ENCODE data around the gene STK10. TPM values are rescaled to one million over a fixed set of nuclear protein-coding genes. Genes with fewer than 3 reads are reported as not detected.
A peak's percentile ranks its signal among the peaks of the same experiment; 100 is the strongest.

STK10 gene
- total RNA-seq, 1 donor, result 27.1 TPM

DNA sequence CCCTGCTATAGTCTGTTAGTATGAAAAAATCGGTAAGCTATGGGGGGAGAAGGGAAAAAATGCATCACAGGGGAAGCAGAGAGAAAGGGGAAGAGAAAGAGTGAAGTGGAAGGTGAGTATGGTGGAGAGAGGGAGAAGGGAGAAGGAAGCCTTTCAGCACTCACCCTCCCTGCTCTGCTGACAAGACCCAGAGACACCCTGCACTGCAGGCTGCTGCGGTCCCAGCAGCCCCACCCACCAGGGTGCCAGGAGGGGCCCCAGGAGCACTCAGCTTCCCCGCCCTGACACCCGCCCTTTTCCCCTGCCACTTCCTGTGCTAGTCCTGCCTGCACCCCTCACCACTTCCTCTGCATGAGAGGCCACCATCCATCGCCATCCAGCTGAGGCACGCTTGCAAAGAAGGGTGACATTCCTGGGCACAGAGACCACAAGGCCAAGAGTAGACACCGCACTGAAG lies 12.7 kb downstream of the STK10 start:
- Histone ChIP-seq H3K27ac (ENCODE audit: low read depth, low read length) (no peak overlapping the region), H2AFZ (ENCODE audit: low read length) (no peak overlapping the region), H3K4me1 (ENCODE audit: insufficient read depth, low read length) (peaks cover 37% of the 10 kb centered on the region), H4K20me1 (ENCODE audit: insufficient read depth, low read length) (peaks cover 36% of the 10 kb centered on the region), H3K27me3 (ENCODE audit: insufficient read depth, low read length) (no peaks in the 10 kb centered on the region), H3K79me2 (ENCODE audit: insufficient read depth, low read length) (peaks cover 77% of the 10 kb centered on the region), H3K36me3 (ENCODE audit: insufficient read depth, low read length) (peaks cover 5% of the 10 kb centered on the region), H3K4me2 (ENCODE audit: insufficient read depth, low read length) (no peak overlapping the region), H3K4me3 (ENCODE audit: insufficient read depth, low read length) (no peak overlapping the region), H3K9me3 (ENCODE audit: low read depth, low read length) (no peaks in the 10 kb centered on the region)
- DNase-seq (ENCODE audit: insufficient read length, low spot score, missing footprints), result no peak
- TF ChIP-seq, protein P1, sequence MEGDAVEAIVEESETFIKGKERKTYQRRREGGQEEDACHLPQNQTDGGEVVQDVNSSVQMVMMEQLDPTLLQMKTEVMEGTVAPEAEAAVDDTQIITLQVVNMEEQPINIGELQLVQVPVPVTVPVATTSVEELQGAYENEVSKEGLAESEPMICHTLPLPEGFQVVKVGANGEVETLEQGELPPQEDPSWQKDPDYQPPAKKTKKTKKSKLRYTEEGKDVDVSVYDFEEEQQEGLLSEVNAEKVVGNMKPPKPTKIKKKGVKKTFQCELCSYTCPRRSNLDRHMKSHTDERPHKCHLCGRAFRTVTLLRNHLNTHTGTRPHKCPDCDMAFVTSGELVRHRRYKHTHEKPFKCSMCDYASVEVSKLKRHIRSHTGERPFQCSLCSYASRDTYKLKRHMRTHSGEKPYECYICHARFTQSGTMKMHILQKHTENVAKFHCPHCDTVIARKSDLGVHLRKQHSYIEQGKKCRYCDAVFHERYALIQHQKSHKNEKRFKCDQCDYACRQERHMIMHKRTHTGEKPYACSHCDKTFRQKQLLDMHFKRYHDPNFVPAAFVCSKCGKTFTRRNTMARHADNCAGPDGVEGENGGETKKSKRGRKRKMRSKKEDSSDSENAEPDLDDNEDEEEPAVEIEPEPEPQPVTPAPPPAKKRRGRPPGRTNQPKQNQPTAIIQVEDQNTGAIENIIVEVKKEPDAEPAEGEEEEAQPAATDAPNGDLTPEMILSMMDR (IDR thresholded peaks at IDR 0.05; ENCODE audit: extremely low read depth, low read depth, low read length), result no peak

DNA sequence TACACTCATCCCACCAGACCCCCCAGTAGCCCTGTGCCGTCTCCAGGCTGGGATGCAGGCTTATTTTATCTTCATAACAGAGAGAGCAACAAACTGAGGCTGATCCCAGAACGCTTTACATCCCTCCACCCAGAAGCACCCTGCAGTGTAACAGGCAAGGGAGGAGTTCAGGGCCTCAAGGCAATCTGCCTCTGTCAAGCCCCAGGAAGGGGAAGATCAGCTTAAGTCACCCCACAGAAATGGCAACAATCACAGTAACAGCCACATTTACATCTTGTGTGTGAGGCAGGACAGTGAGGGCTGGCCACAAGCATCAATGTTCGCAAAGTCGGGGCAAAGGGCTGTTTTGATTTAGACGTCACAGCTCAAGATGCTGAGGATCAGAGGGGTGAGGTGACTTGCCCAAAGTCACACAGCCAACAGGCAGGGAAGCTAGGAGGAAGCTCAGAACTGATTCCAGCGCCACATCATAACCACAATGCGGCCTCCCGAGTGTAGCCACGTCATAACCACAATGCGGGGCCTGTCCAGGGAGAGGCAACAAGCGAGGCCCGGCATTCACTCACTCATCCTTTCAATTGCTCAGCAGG lies 14.4 kb downstream of the STK10 start:
- Histone ChIP-seq H3K4me1 (ENCODE audit: insufficient read depth, low read length) (peaks cover 24% of the 10 kb centered on the region), H2AFZ (ENCODE audit: low read length) (no peak overlapping the region), H3K27me3 (ENCODE audit: insufficient read depth, low read length) (no peaks in the 10 kb centered on the region), H3K27ac (ENCODE audit: low read depth, low read length) (peak overlapping the region; percentile 92), H3K4me2 (ENCODE audit: insufficient read depth, low read length) (peak overlapping the region; percentile 30), H3K9me3 (ENCODE audit: low read depth, low read length) (no peaks in the 10 kb centered on the region), H4K20me1 (ENCODE audit: insufficient read depth, low read length) (peaks cover 26% of the 10 kb centered on the region), H3K4me3 (ENCODE audit: insufficient read depth, low read length) (peak overlapping the region; percentile 17), H3K36me3 (ENCODE audit: insufficient read depth, low read length) (peaks cover 5% of the 10 kb centered on the region), H3K79me2 (ENCODE audit: insufficient read depth, low read length) (peaks cover 78% of the 10 kb centered on the region)
- DNase-seq (ENCODE audit: insufficient read length, low spot score, missing footprints), result peak; percentile 93
- TF ChIP-seq, protein P1 (IDR thresholded peaks at IDR 0.05; ENCODE audit: extremely low read depth, low read depth, low read length), result no peak

DNA sequence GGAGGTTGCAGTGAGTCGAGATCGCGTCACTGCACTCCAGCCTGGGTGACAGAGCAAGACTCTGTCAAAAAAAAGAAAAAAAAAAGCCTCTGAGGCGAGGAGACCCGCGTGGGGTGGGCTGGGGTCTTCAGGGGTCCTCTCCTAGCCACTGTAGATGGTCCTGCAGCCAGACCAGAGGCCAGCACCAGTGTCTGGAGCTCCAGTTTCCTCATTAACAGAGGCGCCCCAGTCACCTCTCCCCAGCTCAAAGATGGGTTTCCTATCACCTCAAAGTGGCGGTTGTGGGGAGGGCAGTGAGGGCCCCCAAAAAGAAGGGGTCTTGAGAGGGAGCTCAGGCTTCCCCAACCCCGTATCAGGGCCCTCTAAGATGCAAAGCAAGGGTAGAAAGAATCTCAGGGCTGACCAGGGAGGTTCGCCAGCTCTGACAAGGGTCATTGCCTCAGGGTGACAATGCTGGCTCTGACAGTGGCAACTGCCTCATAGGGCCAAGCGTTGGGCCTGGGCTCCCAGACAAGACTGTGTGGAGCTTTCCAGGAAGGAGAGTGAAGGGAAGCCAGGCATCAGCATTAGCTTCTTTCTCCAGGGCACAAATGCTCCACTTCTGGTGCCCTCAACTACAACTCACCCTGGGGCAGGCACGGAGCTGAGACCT lies 15.0 kb downstream of the STK10 start:
- peaks cover 5% of the 10 kb centered on the region for H3K36me3 ChIP-seq (ENCODE audit: insufficient read depth, low read length)
- no peak overlapping the region for H2AFZ ChIP-seq (ENCODE audit: low read length)
- H3K4me1 ChIP-seq (ENCODE audit: insufficient read depth, low read length), result peaks cover 24% of the 10 kb centered on the region
- TF ChIP-seq, protein P1 (IDR thresholded peaks at IDR 0.05; ENCODE audit: extremely low read depth, low read depth, low read length), result no peak
- H3K4me3 ChIP-seq (ENCODE audit: insufficient read depth, low read length), result no peak overlapping the region
- peak overlapping the region; percentile 92 for H3K27ac ChIP-seq (ENCODE audit: low read depth, low read length)
- H3K4me2 ChIP-seq (ENCODE audit: insufficient read depth, low read length), result peak overlapping the region; percentile 30
- H4K20me1 ChIP-seq (ENCODE audit: insufficient read depth, low read length), result peaks cover 23% of the 10 kb centered on the region
- H3K79me2 ChIP-seq (ENCODE audit: insufficient read depth, low read length), result peaks cover 78% of the 10 kb centered on the region
- H3K9me3 ChIP-seq (ENCODE audit: low read depth, low read length), result no peaks in the 10 kb centered on the region
- H3K27me3 ChIP-seq (ENCODE audit: insufficient read depth, low read length), result no peaks in the 10 kb centered on the region
- peak; percentile 47 for DNase-seq (ENCODE audit: insufficient read length, low spot score, missing footprints)

DNA sequence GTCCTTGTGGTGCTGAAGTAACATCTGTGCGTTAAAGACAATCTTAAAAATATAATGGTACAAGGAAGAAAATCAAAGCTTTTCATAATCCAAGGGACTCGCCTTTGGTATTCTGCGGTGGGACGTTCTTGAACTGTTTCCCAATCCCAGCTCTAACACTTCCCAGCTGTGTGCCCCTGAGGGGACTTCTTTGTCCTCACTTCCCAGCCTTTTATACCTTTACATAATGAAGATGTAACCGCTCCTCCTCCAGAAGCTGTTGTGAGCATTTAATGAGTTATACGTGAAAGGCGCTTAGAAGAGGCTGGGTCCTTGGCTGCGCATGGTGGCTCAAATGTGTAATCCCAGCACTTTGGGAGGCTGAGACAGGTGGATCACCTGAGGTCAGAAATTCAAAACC lies 16.9 kb downstream of the STK10 start:
- Histone ChIP-seq H3K79me2 (ENCODE audit: insufficient read depth, low read length) (peaks cover 81% of the 10 kb centered on the region), H4K20me1 (ENCODE audit: insufficient read depth, low read length) (peaks cover 26% of the 10 kb centered on the region), H3K27me3 (ENCODE audit: insufficient read depth, low read length) (no peaks in the 10 kb centered on the region), H3K4me1 (ENCODE audit: insufficient read depth, low read length) (peaks cover 24% of the 10 kb centered on the region), H3K36me3 (ENCODE audit: insufficient read depth, low read length) (peaks cover 5% of the 10 kb centered on the region), H3K4me2 (ENCODE audit: insufficient read depth, low read length) (no peak overlapping the region), H2AFZ (ENCODE audit: low read length) (no peak overlapping the region), H3K9me3 (ENCODE audit: low read depth, low read length) (no peaks in the 10 kb centered on the region), H3K4me3 (ENCODE audit: insufficient read depth, low read length) (no peak overlapping the region), H3K27ac (ENCODE audit: low read depth, low read length) (no peak overlapping the region)
- TF ChIP-seq, protein P1 (IDR thresholded peaks at IDR 0.05; ENCODE audit: extremely low read depth, low read depth, low read length), result no peak
- no peak for DNase-seq (ENCODE audit: insufficient read length, low spot score, missing footprints)
